HUES6 (cell line): Measurements from ENCODE around the gene NTRK3.

Experiments used
- H3K27ac ChIP-seq: 2 replicates; pipeline ENCODE4 v1.7.0; 2013; ENCODE audit warnings: low read depth, mild to moderate bottlenecking, low read length, inconsistent platforms
- H3K27me3 ChIP-seq: 2 replicates; pipeline ENCODE4 v1.6.1; 2013; ENCODE audit warnings: low read length; ENCODE audit not compliant: control insufficient read depth, insufficient read depth
- H3K36me3 ChIP-seq: 2 replicates; pipeline ENCODE4 v1.6.1; 2013; ENCODE audit warnings: low read length; ENCODE audit not compliant: control insufficient read depth, insufficient read depth
- H3K4me1 ChIP-seq: 2 replicates; pipeline ENCODE4 v1.6.1; 2013; ENCODE audit warnings: low read length; ENCODE audit not compliant: control insufficient read depth, insufficient read depth
- H3K4me3 ChIP-seq: 2 replicates; pipeline ENCODE4 v1.5.1; 2013; ENCODE audit warnings: low read depth, low read length
- H3K9ac ChIP-seq: one replicate; pipeline ENCODE4 v1.6.1; 2013; ENCODE audit warnings: mild to moderate bottlenecking, low read length
- H3K9me3 ChIP-seq: 2 replicates; pipeline ENCODE4 v1.6.1; 2013; ENCODE audit warnings: low read depth, low read length; ENCODE audit not compliant: control insufficient read depth, insufficient read depth

The NTRK3 gene

GRCh38 chr15:87919064-87919463 is 337.5 kb downstream of the NTRK3 start:
- H3K4me3 ChIP-seq, result no peak overlapping the region
- H3K27me3 ChIP-seq, result peaks cover 15% of the 10 kb centered on the region; the same call in 1 of the 2 replicates
- no peaks in the 10 kb centered on the region for H3K36me3 ChIP-seq
- no peak overlapping the region for H3K27ac ChIP-seq
- H3K4me1 ChIP-seq, result no peaks in the 10 kb centered on the region
- H3K9ac ChIP-seq, result no peak overlapping the region
- H3K9me3 ChIP-seq, result no peaks in the 10 kb centered on the region

GRCh38 chr15:87917480-87917879 is 339.1 kb downstream of the NTRK3 start:
- H3K27me3 ChIP-seq, result peaks cover 17% of the 10 kb centered on the region; the same call in 1 of the 2 replicates
- H3K27ac ChIP-seq, result no peak overlapping the region
- H3K9ac ChIP-seq, result no peak overlapping the region
- no peaks in the 10 kb centered on the region for H3K36me3 ChIP-seq
- H3K4me3 ChIP-seq, result no peak overlapping the region
- no peaks in the 10 kb centered on the region for H3K4me1 ChIP-seq
- no peaks in the 10 kb centered on the region for H3K9me3 ChIP-seq

GRCh38 chr15:87916208-87916607 is 340.3 kb downstream of the NTRK3 start:
- Histone ChIP-seq H3K4me3 (no peak overlapping the region), H3K27ac (no peak overlapping the region), H3K4me1 (no peaks in the 10 kb centered on the region), H3K36me3 (no peaks in the 10 kb centered on the region), H3K9me3 (no peaks in the 10 kb centered on the region), H3K9ac (no peak overlapping the region), H3K27me3 (peaks cover 20% of the 10 kb centered on the region; the same call in 1 of the 2 replicates)

- H3K9ac ChIP-seq, result no peak overlapping the region
- no peaks in the 10 kb centered on the region for H3K36me3 ChIP-seq
- no peaks in the 10 kb centered on the region for H3K4me1 ChIP-seq
- no peak overlapping the region for H3K27ac ChIP-seq
- H3K4me3 ChIP-seq, result no peak overlapping the region
- no peaks in the 10 kb centered on the region for H3K9me3 ChIP-seq
- peaks cover 16% of the 10 kb centered on the region; the same call in 1 of the 2 replicates for H3K27me3 ChIP-seq
Observed at GRCh38 chr15:87910301-87910700, 346.2 kb downstream of the NTRK3 start.

- Histone ChIP-seq H3K4me3 (no peak overlapping the region), H3K27me3 (peaks cover 22% of the 10 kb centered on the region; the same call in 1 of the 2 replicates), H3K4me1 (no peaks in the 10 kb centered on the region), H3K36me3 (no peaks in the 10 kb centered on the region), H3K9me3 (no peaks in the 10 kb centered on the region), H3K9ac (no peak overlapping the region), H3K27ac (no peak overlapping the region)
Observed at GRCh38 chr15:87907676-87908446, 348.7 kb downstream of the NTRK3 start.

- Histone ChIP-seq H3K27ac (no peak overlapping the region), H3K36me3 (no peaks in the 10 kb centered on the region), H3K4me1 (no peaks in the 10 kb centered on the region), H3K9me3 (no peaks in the 10 kb centered on the region), H3K4me3 (no peak overlapping the region), H3K9ac (no peak overlapping the region), H3K27me3 (peaks cover 13% of the 10 kb centered on the region; the same call in 1 of the 2 replicates)
Observed at GRCh38 chr15:87906444-87906843, 350.1 kb downstream of the NTRK3 start.

GRCh38 chr15:87902772-87903426 is 353.6 kb downstream of the NTRK3 start:
- no peaks in the 10 kb centered on the region for H3K9me3 ChIP-seq
- no peaks in the 10 kb centered on the region for H3K36me3 ChIP-seq
- H3K4me1 ChIP-seq, result no peaks in the 10 kb centered on the region
- H3K4me3 ChIP-seq, result no peak overlapping the region
- H3K27me3 ChIP-seq, result peaks cover 6% of the 10 kb centered on the region; the same call in 1 of the 2 replicates
- no peak overlapping the region for H3K27ac ChIP-seq
- no peak overlapping the region for H3K9ac ChIP-seq

GRCh38 chr15:87901926-87902690 is 354.4 kb downstream of the NTRK3 start:
- Histone ChIP-seq H3K27me3 (peaks cover 6% of the 10 kb centered on the region; the same call in 1 of the 2 replicates), H3K36me3 (no peaks in the 10 kb centered on the region), H3K27ac (no peak overlapping the region), H3K9ac (no peak overlapping the region), H3K4me3 (no peak overlapping the region), H3K4me1 (no peaks in the 10 kb centered on the region), H3K9me3 (no peaks in the 10 kb centered on the region)

- Histone ChIP-seq H3K27ac (no peak overlapping the region), H3K4me3 (no peak overlapping the region), H3K9ac (no peak overlapping the region), H3K9me3 (no peaks in the 10 kb centered on the region), H3K36me3 (no peaks in the 10 kb centered on the region), H3K27me3 (peaks cover 6% of the 10 kb centered on the region; the same call in 1 of the 2 replicates), H3K4me1 (no peaks in the 10 kb centered on the region)
Observed at GRCh38 chr15:87901008-87901407, 355.5 kb downstream of the NTRK3 start.

GRCh38 chr15:87896936-87897335 is 359.6 kb downstream of the NTRK3 start:
- Histone ChIP-seq H3K4me3 (no peak overlapping the region), H3K27ac (no peak overlapping the region), H3K9me3 (no peaks in the 10 kb centered on the region), H3K4me1 (no peaks in the 10 kb centered on the region), H3K9ac (no peak overlapping the region), H3K27me3 (no peaks in the 10 kb centered on the region; the same call in 1 of the 2 replicates), H3K36me3 (no peaks in the 10 kb centered on the region)
